Esophagus squamous epithelium (tissue), 4 donors: ENCODE data around the gene RBKS.

Source experiments
- POLR2A ChIP-seq, 4 donors: fragments of 450-650 bp; IDR thresholded peaks; one replicate each; pipeline ENCODE4 v1.6.1; 2017; ENCODE audit warnings: antibody characterized with exemption in 4 of 4, mild to moderate bottlenecking in 4 of 4, moderate library complexity in 3 of 4
- TF ChIP-seq, protein P1 (sequence below), 6 experiments: fragments of 450-650 bp in 4 of 6; fragments of 200-600 bp in 2 of 6; sonication (generic) in 2 of 6; IDR thresholded peaks; one replicate each; pipeline ENCODE4 v1.5.1; 2016 to 2019; ENCODE audit warnings: antibody characterized with exemption in 6 of 6, mild to moderate bottlenecking in 4 of 6, moderate library complexity in 4 of 6

- TF ChIP-seq POLR2A (IDR thresholded peaks at IDR 0.05), result no peak
- TF ChIP-seq, protein P1, sequence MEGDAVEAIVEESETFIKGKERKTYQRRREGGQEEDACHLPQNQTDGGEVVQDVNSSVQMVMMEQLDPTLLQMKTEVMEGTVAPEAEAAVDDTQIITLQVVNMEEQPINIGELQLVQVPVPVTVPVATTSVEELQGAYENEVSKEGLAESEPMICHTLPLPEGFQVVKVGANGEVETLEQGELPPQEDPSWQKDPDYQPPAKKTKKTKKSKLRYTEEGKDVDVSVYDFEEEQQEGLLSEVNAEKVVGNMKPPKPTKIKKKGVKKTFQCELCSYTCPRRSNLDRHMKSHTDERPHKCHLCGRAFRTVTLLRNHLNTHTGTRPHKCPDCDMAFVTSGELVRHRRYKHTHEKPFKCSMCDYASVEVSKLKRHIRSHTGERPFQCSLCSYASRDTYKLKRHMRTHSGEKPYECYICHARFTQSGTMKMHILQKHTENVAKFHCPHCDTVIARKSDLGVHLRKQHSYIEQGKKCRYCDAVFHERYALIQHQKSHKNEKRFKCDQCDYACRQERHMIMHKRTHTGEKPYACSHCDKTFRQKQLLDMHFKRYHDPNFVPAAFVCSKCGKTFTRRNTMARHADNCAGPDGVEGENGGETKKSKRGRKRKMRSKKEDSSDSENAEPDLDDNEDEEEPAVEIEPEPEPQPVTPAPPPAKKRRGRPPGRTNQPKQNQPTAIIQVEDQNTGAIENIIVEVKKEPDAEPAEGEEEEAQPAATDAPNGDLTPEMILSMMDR (IDR thresholded peaks at IDR 0.05), result no peak
Measured at GRCh38 chr2:27763907-27764267, 126.3 kb downstream of the RBKS start.
